ENCODE measurements around the gene TFDP1. TPM values are rescaled to one million over a fixed set of nuclear protein-coding genes. Genes with fewer than 3 reads are reported as not detected.
A peak's percentile ranks its signal among the peaks of the same experiment; 100 is the strongest.

Gene TFDP1
- total and polyA plus RNA-seq, 8 donors: 10.3 to 24.7 (median 17.9) TPM

DNA sequence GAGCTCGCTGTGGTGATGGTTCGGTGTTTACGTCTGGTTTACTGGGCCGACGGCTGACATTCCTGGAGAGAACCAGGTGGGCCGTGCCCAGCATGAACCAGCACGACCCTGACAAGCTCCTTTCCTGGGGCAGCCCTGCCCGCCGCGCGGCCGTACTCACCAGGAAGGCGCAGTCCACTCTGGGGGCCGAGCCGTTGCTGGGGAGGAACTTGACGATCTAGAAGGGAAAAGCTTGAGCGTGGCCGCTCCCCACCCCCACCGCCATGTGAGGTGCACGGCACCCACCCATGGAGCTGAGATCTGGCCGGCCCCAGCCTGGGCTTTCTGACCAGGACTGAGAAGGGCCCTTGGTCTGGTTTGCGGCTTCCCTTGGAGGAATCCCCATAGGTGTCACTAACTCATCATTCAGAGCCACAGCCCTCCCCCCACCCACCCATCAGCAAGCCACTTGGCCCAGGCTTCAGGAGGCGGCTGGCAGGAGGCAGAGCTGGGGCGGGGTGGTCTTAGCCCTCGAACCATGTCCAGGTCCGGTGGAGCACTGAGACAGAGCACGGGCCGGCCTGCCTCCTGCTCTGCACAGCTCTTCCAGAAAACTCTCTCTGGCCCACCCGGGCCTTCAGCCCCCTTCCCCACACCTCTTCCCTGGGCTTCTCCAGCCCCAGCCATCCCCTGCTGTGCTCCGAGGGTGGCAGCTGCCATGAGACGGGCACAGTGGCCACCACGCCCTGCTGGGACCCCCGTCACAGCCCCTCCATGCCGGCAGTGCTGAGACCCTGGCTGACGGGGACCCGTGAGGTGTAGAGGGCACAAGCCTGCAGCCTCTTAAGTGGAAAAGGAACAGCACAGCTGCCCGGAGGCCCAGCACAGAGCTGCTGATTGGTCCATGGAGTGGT lies 67.2 kb downstream of the TFDP1 start:
- Histone ChIP-seq H3K27me3 (no peaks in the 10 kb centered on the region), H3K27ac (no peak overlapping the region), H3K4me1 (peaks cover 0 to 6% (median 4%) of the 10 kb centered on the region in 3 donors), H3K4me3 (no peak overlapping the region), H3K36me3 (no peaks in the 10 kb centered on the region), H3K9me3 (no peaks in the 10 kb centered on the region)
- WGBS, 2 donors: 92 to 94% methylated on average over 37 of the region's 37 CpGs
- DNase-seq: peak in 3 of 6 donors; percentile 8 to 54 (median 22)
- intact Hi-C loops (cut with DNase I): no loop called here
- ATAC-seq: no peak
- no peak for FAIRE-seq
- TF ChIP-seq, protein P1, sequence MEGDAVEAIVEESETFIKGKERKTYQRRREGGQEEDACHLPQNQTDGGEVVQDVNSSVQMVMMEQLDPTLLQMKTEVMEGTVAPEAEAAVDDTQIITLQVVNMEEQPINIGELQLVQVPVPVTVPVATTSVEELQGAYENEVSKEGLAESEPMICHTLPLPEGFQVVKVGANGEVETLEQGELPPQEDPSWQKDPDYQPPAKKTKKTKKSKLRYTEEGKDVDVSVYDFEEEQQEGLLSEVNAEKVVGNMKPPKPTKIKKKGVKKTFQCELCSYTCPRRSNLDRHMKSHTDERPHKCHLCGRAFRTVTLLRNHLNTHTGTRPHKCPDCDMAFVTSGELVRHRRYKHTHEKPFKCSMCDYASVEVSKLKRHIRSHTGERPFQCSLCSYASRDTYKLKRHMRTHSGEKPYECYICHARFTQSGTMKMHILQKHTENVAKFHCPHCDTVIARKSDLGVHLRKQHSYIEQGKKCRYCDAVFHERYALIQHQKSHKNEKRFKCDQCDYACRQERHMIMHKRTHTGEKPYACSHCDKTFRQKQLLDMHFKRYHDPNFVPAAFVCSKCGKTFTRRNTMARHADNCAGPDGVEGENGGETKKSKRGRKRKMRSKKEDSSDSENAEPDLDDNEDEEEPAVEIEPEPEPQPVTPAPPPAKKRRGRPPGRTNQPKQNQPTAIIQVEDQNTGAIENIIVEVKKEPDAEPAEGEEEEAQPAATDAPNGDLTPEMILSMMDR (IDR thresholded peaks at IDR 0.05): no peak

DNA sequence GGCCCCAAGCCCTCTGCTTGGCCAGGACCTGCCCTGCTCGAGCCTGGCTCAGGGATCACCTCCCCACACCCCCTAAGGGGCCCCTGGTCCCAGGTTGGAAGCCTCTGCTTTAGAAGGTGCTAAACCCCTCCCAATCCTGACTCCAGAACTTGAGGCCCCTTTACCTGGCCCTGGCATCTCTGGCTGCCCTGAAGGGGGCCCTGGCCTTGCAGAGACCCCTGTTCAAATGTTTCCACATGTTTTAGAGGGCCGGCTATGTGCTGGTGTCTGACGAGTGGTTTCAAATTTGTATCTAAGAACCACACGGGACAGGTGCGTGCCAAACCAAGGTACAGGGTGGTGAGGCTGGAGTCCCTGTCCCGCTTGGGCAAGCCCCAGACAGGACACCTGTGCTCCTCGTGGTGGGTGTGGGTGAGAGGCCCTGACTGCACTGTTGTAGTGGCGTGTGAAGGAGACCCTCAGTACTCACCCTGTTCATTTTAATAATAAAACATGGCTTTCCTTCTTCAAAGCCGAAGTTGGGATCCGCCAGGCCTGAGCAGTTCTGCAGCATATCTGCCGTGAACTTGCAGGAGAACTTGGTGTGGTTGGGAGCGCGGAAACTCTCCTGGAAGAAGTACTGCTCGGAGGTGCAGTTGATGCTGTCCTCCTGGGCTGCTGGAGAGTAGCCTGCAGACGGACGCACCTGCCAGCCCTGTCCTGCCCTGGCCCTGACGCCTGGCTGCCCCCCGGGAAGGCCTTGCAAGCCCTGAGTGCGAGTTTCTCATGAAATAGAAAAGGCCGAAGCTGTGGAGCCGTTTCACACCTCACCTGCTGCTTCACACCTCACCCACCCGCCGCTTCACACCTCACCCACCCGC lies 68.1 kb downstream of the TFDP1 start:
- H3K27ac ChIP-seq: no peak overlapping the region
- ATAC-seq (no peak), DNase-seq (peak in 3 of 6 donors; percentile 5 to 41 (median 6)), FAIRE-seq (no peak)
- WGBS, 2 donors: 90 to 94% methylated on average over 23 to 24 of the region's 24 CpGs
- no peak overlapping the region for H3K4me3 ChIP-seq
- H3K4me1 ChIP-seq: peaks cover 0 to 4% (median 0%) of the 10 kb centered on the region in 3 donors
- intact Hi-C loops (cut with DNase I): no loop called here
- no peaks in the 10 kb centered on the region for H3K9me3 ChIP-seq
- H3K27me3 ChIP-seq: no peaks in the 10 kb centered on the region
- no peaks in the 10 kb centered on the region for H3K36me3 ChIP-seq
- TF ChIP-seq, protein P1 (IDR thresholded peaks at IDR 0.05): no peak

DNA sequence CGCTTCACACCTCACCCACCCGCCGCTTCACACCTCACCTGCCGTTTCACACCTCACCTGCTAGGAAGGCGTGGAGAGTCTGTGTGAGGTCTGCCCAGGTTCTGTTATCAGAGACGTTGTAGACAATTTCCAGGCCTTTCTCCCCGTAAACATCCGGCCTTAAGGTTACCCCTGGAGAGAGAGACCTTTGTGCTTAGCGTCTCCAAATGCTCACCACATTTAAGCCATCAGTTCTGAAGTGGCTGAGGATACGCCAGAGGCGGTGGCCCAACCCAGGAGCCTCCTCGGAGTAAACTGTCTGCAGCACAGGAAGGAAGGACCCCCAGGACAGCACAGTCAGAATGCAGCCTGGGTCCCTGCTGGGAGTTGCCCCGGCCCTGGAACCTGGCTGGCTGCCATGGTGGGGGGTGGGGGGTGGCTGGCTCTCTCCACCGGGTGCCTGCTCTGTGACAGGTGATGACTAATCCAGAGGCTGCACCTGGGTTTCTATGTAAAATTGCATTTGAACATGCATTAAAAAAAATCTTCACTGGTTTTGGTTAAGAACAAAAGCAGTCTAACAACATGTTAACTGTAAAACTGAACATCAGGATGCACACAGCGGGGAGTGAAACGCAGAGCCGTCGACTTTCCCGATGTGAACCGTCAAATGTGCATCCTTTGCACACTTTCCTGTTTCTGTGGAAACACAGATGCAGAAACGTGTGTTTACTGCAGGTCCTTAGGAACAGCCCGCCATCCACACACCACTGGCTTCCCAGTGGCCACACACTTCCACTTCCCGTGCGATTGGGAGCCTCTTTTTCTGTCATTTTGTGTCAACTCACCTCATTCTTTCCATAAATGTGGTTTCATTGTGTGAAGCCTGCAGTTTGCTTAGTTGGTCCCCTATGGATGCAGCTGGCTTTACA lies 69.0 kb downstream of the TFDP1 start:
- Histone ChIP-seq H3K9me3 (no peaks in the 10 kb centered on the region), H3K4me3 (no peak overlapping the region), H3K4me1 (no peaks in the 10 kb centered on the region), H3K27ac (no peak overlapping the region), H3K27me3 (no peaks in the 10 kb centered on the region), H3K36me3 (no peaks in the 10 kb centered on the region)
- TF ChIP-seq, protein P1 (IDR thresholded peaks at IDR 0.05): no peak
- FAIRE-seq: no peak
- DNase-seq: peak in 3 of 6 donors; percentile 7 to 55 (median 21)
- 72 to 75% methylated on average over 24 of the region's 24 CpGs for WGBS, 2 donors
- intact Hi-C loops (cut with DNase I): no loop called here
- no peak for ATAC-seq

DNA sequence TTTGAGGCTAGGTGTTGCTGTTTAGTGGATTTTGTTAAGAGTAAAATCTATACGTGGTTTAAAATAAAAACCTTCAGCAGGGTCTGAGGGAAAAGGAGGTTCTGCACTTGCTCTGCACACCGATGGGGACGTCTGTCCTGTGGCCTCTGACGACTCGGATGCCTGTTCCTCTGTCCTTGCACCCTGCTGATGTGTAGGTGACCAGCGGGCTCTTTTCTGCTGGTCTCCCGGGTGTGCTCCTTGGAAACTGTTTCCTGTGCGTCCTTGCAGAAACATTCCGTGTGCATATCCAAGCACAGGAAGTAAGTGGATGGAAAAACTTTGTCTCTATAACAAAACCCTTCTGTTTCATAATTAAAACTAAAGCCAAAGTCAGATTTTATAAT lies 69.6 kb downstream of the TFDP1 start:
- ATAC-seq (no peak), DNase-seq (peak in 3 of 6 donors; percentile 2 to 27 (median 5)), FAIRE-seq (no peak)
- TF ChIP-seq, protein P1 (IDR thresholded peaks at IDR 0.05): no peak
- Histone ChIP-seq H3K27me3 (no peaks in the 10 kb centered on the region), H3K36me3 (no peaks in the 10 kb centered on the region), H3K4me3 (no peak overlapping the region), H3K4me1 (no peaks in the 10 kb centered on the region), H3K9me3 (no peaks in the 10 kb centered on the region), H3K27ac (no peak overlapping the region)
- 74 to 79% methylated on average over 9 of the region's 9 CpGs for WGBS, 2 donors
- intact Hi-C loops (cut with DNase I): no loop called here
